NCI-H748 (cell line): ENCODE measurements around the gene CCDC185.
A peak's percentile ranks its signal among the peaks of the same experiment; 100 is the strongest.
"Not testable (repeated sequence)": the region's sequence is repeated elsewhere in the genome, so short reads cannot be mapped to it uniquely, and the experiment has no call there.

Source experiments
- DNase-seq: peaks from one replicate; lab custom pipeline; 2025; ENCODE audit not compliant: unreplicated experiment; lab: John Stamatoyannopoulos, UW

The CCDC185 gene

DNA sequence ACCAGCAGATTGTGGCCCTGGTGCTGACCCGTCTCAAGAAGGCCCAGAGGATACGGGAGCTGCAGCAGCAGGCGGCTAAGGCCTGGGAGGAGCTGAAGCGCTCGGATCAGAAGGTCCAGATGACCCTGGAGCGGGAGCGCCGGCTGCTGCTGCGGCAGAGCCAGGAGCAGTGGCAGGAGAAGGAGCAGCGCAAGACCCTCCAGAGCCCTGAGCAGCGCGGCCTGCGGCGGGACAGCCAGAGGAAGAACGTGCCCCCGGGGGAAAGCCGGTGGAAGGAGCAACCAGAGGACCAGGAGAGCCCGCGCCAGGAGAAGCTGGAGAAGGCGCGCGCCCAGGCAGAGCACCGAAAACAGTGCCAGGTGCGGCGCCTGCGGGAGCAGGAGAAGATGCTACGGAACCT is 1.0 kb downstream of the CCDC185 start:
- DNase-seq, result no peak

DNA sequence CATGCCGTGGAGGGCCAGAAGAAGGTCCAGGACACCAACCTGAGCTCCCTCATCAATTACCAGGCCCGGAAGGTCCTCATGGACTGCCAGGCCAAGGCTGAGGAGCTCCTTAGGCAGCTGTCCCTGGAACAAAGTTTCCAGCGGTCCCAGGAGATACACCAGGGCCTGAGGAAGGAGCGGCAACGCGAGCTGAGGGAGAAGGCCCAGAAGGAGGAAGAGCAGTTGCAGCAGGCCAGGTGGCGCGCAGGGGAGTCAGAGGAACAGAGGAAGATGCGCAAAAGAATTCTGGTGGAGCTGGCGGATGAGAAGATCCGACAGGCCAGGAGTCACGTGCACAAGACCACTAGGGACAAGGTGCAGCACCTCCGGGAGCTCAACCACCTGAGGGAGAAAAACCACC is 1.5 kb downstream of the CCDC185 start:
- DNase-seq, result no peak

DNA sequence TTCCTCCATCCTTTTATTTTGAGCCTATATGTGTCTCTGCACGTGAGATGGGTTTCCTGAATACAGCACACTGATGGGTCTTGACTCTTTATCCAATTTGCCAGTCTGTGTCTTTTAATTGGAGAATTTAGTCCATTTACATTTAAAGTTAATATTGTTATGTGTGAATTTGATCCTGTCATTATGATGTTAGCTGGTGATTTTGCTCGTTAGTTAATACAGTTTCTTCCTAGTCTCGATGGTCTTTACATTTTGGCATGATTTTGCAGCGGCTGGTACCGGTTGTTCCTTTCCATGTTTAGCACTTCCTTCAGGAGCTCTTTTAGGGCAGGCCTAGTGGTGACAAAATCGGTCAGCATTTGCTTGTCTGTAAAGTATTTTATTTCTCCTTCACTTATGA is 6.2 kb downstream of the CCDC185 start:
- DNase-seq, result not testable (repeated sequence)

DNA sequence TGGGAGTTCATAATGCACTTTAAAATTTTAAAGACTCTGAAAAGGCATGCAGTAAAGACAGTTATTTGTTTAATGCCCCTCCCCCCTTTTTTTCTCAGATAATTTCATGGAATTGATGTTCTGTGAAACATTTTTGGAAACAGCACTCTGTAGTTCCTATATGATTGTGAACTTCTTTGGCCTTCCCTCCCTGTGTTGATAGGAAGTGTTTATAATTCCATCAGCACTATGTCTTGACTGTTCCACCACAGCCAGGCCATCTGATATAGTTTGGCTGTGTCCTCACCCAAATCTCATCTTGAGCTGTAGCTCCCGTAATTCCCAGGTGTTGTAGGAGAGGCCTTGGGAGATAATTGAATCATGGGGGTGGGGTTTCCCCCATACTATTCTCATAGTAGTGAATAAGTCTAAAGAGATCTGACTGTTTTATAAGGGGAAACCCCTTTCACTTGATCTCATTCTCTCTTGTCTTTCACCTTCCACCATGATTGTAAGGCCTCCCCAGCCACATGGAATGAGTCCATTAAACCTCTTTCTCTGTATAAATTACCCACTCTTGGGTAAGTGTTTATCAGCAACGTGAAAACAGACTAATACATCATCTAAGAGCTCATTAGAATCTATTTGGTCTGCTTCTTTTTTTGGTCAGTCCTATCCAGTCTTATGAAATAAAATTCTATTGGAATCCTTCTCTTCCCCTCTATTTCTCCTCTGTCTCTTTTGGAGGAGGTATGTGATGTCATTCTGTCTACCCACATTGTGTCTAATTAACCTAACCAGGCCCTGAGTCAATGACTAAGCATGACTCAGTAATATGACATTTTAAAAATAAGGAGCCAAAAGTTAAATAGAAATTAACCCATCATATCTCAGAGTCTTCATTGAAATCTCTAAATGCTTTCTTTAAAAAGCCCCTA is 8.9 kb downstream of the CCDC185 start:
- no peak for DNase-seq

DNA sequence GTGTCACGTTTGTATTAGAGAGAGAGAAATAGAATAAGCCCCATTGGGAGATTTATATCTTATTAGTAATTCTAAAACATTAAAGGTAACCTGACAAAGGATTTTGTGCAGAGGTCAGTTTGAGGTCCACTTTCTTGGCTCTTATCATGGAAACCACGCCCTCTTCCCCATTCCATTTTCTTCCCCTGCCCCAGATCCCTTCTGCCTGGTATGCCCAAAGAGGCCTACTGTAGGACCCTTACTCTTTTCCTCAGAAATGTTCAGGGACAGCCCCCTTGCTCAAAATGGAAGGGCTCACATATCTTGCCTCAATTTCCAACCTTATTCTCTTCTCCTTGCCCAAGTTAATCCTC is 9.6 kb downstream of the CCDC185 start:
- no peak for DNase-seq

DNA sequence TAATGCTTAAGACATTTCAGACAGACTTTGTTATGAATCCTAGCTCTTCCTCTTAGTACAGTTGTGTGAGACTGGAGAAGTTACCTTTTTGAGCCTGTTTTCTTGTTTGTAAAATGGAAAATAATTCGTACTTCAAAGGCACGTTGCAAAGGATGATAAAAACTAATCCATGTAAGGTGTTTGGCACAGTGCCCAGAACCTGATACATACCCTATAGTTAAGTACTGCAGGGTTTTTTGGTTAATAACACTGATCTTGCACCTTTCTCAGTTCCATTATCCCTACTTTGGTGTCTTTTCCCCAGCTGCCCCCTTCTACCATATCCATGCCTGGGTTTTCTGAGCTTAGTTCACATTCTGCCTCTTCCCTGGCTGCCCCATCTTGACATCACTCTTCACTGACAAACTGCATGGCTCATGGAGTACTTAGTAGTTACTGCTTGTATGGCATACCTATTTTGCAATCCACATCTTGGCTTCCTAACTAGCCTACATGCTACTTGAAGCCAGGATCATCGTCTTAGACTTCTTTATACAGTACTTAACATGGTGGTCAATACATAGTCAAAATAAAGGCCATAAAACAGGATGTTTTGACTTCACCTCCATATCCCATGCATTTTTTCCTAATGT is 10.1 kb downstream of the CCDC185 start:
- peak; percentile 49 for DNase-seq

DNA sequence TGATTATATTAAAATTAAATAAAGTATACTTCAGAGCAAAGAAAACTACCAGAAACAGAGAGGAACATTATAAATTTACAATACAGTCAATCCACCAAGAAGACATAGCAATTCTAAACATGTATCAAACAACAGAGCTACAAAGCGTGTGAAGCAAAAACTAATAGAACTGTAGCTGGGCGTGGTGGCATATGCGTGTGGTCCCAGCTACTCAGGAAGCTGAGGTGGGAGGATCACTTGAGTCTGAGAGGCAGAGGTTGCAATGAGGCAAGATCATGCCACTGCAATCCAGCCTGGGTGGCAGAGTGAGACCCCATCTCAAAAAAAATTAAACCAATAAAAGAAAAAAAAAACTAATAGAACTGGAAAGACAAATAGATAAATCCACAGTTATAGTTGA is 12.3 kb downstream of the CCDC185 start:
- no peak for DNase-seq

DNA sequence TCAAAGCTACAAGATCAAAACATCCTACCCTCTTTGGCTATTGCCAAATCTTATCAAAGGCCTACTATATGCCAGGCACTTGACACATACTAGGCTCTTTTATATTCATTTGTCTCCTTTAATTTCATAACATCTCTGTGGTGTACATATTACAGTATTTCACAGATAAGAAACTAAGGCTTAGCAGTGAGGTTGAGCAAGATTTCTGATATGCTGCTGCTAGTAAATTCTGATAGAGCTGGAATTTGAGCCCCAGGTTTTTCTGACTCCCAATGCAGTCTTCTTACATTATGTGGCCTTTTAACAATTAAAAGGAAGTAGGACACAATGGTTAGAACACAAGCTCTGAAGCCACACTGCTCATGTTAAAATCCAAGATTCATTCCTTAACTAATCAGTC is 16.8 kb downstream of the CCDC185 start:
- no peak for DNase-seq

DNA sequence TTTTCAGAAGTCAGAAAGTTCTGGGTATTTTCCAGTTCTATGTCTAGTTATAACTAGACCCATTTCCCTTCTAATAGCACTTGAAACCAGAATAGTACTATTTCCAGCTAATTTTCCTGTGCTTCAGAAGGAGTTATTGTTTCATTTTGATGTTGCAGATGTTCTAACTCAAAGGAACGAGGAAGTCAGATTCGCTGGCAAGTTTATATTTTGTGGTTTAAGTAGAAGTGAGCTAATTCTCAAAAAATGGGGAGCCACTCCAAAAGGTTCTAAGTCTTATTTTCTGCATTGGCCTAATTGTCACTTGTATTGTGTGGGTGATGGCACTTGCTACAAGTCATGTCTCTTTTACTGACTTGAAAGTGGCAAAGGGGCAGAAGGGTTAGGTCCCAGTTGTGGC is 18.1 kb downstream of the CCDC185 start:
- DNase-seq, result no peak

DNA sequence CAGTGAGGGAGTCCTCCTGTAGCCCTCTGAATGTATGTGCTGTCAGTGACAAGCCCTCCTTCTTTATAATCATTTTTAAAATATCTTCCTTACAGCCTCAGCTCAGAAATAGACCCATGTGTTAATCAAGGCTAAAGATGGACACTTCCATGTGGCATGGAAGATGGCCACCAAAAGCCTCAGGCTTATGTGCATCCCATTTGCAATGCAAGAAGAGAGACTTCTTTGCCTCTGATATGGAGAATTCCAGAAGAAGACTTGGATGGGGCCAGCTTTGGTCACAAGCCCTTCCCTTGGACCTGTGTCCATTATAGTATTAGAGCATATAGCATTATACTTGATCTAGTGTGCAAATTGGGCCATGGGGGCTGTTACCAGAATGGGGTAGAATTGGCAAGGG is 18.5 kb downstream of the CCDC185 start:
- DNase-seq, result no peak

DNA sequence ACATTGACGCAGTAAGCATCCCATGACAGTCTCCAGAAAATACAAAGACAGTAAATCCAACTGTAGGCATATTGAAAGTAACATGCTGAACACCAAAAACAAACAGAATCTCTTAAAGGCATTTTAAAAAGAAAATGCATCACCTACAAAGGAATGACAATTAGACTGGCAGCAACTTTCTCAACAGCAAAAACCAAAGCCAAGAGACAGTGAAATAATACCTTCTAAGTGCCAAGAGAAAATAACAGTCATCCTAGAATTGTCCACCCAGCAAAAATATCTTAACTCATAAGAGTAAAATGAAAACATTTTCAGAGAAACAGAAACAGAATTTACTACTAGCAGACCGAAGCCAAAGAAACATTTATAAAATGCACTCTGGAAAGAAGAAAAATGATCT is 20.0 kb downstream of the CCDC185 start:
- DNase-seq, result no peak

DNA sequence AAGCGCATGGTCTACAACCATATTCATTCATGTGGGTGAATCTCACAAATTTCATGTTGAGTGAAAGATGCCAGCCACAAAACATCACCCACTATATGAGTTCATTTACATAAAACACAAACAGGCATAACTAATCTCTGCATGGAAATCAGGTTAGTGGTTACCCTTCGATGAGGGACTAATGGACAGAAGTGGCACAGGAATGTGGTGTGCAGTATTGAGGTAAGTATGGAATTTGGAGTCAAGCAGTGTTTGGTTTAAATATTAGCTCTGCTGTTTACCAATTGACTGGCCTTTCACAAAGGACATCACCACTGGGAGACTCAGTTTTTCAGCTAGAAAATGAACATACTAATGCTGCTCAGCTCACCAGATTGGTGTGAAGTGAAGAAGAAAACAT is 24.2 kb downstream of the CCDC185 start:
- DNase-seq, result no peak

DNA sequence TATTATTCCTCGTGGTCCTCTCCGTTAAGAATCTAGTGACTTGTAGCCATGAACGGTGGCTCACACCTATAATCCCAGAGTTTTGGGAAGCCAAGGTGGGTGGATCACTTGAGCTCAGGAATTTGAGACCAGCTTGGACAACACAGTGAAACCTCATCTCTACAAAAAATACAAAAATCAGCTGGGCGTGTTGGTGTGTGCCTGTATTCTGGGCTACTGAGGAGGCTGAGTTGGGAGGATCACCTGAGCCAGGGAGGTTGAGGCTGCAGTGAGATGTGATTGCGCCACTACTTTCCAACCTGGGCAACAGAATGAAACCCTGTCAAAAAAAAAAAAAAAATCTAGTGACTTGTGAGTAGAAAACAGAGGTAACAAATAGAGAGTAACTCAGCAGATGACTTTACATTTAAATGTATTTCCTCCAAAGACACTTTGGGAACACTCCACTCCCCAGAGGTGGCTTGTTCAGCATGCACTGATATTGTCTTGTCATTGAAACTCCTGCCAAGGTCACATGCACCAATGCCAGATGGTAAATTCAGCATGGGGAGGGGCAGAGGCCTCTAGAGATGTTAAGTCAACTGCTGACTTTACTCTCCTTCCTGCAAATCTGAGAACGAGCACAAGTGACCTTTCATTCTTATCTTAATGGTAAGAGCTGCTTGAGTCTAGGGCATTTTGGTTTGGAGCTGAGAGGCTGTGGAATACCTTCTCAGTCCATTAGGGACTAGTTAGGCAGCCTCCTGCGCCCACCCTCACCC is 24.9 kb downstream of the CCDC185 start:
- DNase-seq, result no peak

DNA sequence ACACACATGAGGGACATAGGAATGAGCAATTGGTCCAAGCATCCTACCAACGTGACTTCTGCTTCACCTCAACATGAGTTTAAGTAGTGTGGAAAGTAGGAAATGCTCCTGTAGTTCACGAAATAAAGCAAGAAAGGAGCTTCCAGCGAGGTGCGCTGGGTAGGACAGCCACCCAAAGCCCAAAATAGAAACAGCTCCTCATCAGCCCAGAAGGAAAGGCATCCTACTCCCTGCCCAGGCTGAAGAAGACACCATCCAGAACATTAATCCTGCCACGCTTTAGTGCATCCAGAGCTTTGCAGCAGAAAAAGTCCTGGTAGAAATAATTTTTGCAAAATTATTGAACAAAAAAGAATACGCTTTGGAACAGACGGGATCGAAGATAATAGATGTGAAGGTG is 25.9 kb downstream of the CCDC185 start:
- no peak for DNase-seq

DNA sequence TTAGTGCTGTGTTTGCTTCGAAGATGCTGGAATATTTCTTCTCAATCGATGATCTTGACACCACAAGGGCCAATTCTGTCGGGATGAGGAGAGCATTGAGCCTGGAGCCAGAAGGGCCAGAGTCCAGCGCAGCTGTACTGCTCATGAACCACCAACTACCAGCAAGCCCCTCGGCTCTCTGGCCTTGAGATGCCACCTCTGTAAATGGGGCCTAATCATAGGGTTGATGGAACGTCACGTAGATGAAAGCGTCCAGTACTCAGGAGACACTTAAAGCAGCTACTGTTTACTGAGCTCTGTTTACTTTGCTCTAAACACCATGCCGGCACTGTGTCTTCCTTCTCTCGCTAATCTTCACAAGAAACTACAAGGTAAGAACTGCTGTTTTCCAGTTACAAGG is 26.3 kb downstream of the CCDC185 start:
- no peak for DNase-seq

DNA sequence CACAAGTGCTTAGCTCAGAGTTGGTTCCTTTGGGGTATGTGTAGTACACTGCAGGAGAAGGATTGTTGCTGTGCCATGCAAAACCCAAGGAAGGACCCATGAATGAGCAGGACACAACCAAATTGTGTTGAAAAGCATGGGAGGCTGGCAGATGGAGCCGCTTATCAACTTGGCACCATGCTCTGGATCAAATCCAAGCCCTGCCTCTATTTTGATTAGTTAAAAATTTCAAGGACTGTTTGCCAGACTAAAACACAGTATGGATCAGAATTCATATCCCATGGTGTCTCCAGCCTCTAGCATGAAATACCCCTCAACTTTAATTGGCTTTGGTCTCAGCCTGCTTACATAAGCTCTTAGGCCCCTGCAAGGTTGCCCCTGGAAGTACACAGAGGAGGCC is 27.8 kb downstream of the CCDC185 start:
- no peak for DNase-seq

DNA sequence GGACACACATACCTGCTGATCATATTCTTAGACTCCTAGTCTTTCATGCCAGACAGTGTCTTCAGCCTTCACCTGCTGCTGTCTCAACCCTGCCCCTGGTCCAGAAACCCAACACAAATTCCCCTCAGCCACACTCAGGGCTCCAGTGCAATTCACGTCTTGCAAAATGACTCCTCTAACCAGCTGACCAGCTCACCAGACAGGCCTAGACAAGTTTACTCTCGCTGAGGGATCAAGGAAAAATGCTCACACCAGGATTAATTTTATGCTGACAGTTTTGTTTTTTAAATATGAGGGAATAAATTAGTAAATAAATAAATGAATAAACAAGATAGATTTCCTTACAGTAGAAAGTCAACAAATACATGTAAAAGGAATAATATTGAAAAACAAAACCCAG is 28.5 kb downstream of the CCDC185 start:
- no peak for DNase-seq

DNA sequence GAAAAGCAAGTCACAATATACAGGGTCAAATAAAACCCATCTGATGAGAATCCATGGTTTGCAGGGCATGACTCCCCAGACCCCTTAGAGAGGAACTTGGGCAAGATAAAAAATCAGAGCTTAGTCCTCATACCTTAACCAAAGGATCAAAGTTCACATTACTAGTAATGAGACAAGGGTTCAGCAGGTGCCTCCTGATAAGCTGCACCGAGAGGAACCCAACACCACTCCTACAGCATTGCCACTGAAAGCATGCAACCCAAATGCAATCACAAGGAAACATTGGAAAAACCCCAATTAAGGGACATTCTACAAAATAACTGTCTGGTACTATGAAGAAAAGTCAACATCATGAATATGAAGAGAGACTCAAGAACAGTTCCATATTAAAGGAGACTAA is 29.7 kb downstream of the CCDC185 start:
- no peak for DNase-seq

DNA sequence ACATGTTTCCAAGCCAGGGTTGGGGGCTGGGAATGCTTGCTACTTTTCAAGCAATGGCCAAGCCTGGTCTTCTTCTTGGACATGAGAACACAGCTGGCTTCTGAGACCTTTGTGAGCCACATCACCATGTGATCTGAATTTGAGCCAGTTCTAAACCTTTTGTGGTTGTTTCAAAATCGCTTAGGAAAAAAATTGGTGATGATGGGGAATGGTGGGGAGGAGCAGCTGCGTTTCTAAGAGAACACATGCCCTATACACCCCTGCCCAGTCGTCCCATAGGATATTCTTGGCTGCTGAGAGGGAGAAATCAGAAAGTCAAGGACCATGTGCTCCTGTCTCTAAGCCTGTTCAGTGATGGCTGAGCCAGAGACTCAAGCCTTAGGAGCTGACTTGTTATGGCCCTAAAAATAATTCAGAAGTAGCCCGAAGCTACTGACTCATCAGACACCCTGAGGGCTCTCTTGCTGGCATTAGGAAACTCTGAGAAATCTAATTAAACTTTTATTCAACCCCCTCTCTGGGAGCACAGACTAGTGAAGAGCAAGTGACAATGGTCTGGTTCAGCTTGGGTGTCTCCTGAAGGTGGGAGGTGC is 30.5 kb downstream of the CCDC185 start:
- DNase-seq, result no peak

DNA sequence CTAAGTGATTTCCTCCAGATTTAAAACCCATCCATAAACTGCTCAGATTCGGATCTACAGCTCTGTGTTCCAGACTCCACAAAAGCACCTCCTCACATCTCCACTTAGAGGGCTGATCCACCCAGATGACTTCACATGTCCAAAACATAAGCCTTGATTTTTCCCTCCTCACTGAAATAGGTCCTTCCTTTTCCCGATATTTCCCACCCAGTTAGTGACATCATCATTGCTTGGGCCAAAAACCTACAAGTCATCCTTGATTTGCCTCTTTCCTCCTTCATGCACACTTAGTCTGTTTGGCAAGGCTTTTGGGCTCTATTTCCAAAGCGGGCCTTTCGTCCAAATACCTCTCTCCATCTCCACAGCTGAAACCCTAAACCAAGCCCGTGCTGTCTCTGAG is 32.3 kb downstream of the CCDC185 start:
- no peak for DNase-seq

DNA sequence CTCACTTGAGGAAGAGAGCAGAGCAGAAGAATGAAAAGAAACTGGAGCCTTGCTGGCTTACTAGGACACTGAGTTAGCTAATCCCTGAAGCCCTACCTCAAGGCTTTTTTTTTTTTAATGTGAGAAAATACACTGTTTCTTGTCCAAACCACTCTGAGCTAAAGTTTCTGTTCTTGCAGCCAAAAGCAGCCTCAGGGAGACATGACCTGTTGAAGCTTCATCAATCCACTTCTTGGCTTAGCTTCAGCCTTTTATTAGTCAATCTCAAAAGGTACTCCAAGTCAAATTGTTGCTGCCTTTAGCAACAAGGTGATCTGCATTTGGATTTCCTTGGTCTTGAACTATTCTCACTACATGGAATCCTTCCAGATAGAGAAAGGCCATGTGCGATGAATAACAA is 33.7 kb downstream of the CCDC185 start:
- no peak for DNase-seq

DNA sequence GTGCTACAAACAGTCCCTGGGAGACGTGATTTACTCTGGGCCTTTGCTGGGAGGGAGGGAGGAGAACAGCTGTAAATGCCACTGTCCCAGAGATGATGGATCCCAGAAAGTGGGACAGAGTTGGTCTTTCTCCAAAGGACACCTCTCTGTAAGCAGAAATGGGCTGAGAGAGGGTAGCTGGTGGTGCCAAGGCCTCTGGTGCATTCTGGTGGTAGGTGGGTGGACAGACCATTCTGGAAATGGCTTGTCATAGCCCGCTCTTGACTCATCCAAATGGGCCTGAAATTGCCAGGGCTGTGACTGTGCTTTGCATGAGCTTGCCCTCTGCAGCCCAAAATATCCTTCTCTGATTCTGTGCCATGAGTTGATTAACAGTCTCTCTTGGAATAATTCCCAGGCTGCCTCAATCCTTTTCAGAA is 36.1 kb downstream of the CCDC185 start:
- DNase-seq, result no peak
